GM18511 (cell line): Measurements from ENCODE around the gene LCORL.
"Not testable (repeated sequence)": the region's sequence is repeated elsewhere in the genome, so short reads cannot be mapped to it uniquely, and the experiment has no call there.

ENCODE experiments used
- ATAC-seq: cut with Tn5 transposase; IDR thresholded peaks from one replicate; pipeline ENCODE4 v1.9.1; 2021; ENCODE audit warnings: mild to moderate bottlenecking, moderate library complexity; ENCODE audit not compliant: unreplicated experiment

The LCORL gene

DNA sequence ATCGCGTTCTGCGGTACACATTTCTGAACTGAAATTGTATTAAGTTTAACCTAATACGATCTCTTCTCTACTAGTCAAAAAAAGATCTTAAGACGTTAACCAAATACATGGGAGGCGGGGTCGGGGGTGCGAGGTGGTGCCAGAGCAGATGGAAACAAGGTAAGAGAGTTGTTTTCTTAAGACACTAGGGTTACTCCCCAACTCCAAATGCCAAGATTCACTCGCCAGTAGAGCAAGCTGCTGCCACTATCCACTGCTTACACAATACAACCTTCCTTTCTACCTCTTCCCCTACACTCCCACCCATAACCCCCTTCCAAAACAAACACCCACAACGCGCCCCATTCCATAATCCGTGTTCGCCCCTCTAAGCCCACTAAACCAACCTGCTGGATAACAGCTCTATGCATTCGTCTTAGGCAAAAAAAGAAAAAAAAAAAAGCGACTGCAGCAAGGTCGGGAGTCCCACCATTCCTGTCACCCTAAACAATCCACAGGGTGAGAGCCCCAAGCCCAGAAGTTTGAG lies 1.3 kb downstream of the LCORL start:
- ATAC-seq = no peak

DNA sequence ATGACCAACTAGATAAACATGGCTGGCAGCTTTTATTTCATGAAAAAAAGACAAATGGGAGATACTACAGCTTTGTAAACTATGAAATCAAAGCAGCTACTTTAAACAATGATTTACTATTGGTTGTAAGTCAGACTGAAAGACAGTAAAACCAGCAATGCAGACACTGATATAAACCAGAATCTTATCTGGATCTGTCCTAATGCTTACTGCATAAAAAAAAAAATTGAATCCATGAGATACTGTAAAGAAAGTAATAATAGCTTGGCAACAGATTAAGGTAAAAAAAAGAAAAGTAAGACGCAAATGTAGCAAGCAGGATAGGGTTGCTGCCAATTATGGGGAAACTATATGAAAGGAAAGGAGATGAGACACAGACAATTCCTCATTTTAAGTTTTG lies 7.3 kb downstream of the LCORL start:
- ATAC-seq = no peak

DNA sequence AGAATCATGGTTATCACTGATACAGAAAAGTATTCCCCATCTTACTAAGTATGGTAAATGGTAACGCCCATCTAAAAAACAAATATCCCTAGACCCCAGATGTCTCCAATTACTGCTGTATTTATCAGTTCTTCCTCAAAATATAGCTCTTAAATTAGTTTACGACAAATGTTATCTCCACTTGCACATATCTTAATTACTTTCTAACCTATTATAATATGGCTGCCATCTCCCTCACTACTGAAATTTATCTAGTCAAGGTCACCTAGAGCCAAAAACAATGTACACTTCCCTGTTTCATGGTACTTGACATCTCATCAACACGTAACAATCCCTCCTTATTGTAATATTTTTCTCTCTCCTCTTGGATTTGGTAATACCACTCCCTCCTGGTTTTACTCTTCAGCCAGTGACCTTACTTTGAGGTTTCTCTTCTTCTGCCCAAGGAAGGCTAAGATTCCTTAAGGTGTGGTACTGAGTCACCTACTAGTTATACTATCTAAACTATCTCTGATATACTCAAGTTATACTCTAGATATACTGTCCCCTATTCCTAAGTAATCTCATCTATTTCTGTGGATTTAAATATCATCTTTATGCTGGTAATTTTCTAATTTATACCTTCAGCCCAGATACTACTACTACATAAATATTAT lies 8.6 kb downstream of the LCORL start:
- no peak for ATAC-seq

DNA sequence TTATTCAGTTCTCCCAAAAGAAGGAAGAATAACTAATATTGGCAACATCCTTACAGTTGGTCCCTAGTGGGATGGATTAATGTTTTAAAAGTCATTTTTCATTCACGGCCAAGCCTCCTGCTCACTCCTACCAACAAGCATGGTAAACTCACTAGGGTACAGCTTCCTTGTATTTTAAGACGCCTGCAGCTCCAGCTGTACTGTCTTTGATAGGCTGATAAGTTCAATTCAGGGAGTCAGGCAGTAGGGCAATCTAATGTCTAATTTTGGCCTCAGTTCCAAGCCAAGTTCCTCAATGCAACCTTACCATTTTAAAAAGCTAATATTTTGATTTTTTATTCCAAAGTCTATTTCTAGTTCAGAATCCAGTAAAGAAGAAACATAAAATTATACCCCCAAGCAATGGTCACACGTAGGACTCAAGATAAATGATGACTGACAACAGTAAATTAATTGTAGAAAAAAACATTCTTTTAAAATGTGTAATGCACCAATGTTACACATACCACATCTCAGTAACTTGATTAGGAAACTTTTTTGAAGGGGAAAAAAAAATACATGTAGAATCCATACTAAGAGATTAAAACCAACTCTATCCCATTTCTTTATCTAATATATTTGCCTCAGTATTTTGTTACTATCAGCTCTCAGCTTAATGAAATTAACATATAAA lies 9.3 kb downstream of the LCORL start:
- no peak for ATAC-seq

DNA sequence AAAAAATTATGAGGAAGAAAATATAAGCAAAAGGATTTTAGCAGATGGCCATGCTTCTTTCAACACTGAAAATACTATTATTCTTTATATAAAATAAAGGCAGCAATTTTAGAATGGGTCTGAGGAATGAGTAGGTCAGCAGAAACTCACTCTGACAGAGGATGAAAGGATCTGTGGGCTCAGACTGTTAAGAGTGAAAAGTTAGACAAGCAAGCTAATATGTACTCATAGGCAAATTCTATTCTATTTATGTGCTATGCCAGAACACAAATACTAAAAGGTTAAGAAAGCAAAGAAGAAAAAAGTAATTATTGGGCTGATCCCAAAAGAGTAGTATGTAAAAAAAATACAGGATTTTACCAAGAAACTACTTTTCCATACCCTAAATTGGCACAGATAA lies 13.9 kb downstream of the LCORL start:
- no peak for ATAC-seq

DNA sequence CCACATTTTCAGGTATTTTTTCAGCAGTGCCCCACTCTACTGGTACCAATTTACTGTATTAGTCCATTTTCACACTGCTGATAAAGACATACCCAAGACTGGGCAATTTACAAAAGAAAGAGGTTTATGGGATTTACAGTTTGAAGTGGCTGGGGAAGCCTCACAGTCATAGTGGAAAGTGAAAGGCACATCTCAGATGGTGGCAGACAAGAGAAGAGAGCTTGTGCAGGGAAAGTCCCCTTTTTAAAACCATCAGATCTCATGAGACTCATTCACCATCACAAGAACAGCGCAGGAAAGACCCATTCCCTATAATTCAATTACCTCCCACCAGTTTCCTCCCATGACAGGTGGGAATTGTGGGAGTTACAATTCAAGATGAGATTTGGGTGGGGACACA lies 15.1 kb downstream of the LCORL start:
- not testable (repeated sequence) for ATAC-seq

DNA sequence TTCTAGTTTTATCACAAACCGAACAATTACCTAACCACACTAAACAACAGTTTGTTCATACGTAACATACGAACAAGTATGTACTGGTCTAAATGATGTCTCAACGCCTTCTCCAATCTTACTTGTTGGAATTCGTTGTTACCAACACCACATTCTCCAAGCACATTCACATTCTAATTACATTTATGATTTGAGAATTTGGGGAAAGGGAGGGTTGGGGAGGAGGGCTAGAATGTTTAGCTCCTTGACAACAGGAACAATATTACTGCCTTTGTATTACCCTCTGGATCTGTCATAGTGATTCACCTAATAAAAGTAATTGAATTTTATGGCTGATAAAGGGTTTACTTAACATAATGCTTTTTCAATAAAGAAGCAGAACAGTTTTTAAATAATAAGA lies 24.4 kb downstream of the LCORL start:
- ATAC-seq = no peak

DNA sequence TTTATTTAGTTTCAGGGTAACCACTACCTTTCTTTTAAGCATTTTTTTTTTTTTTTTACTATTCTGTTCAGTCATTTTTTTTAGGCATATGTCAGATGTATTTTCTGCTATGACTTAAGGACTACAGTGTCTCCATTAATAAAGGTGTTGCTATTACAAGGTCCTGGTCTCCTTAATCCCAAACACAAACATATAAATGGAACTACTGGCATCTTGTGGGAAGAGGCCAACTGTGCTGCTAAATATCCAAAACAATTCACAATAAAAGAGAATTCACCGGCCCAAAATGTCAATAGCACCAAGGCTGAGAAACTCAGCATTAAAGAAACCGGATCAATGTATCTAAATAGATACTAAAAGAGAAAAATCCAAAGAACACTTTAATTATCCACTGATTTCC lies 26.4 kb downstream of the LCORL start:
- ATAC-seq = no peak

DNA sequence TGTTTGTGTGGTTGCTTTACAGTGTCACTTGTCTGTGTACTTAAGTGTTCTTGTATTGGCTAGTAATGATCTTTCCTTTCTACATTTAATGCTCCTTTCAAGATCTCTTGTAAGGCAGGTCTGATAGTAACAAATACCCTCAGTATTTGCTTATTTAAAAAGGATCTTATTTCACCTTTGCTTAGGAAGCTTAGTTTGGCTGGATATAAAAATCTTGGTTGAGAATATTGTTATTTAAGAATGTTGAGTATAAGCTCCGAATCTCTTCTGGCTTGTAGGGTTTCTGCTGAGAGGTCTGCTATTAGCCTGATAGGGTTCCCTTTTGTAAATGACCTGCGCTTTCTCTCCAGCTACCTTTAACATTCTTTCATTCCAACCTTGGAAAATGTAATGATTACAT lies 35.7 kb downstream of the LCORL start:
- no peak for ATAC-seq

DNA sequence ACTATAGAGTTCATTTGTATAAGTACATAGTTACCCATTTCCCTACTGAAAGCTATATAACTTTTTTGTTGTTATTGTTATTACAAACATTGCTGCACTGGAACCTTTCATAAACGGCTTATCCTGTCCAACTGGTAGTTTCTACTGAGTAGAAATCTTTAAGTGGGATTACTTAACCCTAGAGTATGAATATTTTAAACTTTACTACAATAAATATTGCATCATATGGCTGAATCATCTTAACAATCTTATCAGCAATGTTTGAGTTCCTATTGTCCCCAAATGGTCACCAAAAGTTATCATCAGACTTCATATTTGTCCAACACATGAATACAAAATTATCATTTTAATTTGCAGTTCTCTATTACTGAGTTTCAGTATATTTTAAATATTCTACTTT lies 40.5 kb downstream of the LCORL start:
- ATAC-seq = no peak

DNA sequence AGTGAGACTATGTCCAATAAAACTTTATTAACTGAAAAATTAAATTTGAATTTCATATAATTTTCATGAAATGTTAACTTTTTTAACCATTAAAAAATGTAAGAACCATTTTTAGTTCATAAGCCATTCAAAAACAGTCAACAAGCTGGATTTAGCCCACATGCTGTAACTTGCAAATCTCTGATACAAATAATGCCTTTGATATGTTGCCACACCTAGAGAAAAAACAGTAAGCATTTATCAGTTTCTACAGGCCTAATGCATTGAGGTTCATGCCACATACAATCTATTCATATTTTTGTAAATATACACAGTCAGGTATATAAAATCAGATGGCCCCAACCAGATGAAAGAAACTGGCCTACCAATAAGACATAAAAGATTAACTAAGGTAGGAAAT lies 52.8 kb downstream of the LCORL start:
- no peak for ATAC-seq

DNA sequence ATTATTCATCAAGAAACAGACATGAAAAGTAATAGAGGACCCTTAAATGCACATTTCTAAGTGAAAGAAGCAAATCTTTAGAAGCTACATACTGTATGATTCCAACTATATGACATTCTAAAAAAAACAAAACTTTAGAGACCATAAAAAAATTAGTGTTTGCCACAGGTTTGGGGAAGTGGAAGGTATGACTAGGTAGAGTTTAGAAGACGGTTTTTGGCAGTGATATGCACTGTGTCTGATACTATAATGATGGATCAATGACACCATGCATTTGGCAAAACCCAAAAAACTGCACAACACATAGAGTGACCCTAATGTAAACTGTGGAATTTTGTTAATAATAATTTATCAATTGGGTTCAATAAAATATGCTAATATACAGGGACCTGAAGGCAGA lies 54.5 kb downstream of the LCORL start:
- no peak for ATAC-seq

DNA sequence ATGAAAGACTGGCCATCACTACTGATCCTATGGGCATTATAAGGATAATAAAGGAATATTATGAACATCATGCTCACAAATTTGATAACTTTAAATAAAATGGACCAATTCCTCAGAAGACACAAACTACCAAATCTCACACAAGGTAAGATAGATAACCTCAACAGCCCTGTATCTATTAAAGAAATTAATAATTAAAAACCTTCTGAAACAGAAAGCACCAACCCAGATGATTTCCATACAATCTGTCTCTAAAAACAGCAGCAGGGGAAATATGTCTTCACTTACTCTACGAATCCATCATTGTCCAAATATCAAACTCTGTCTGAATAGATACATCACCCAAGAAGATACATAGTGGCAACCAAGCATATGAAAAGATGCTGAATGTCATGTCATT lies 55.2 kb downstream of the LCORL start:
- no peak for ATAC-seq

DNA sequence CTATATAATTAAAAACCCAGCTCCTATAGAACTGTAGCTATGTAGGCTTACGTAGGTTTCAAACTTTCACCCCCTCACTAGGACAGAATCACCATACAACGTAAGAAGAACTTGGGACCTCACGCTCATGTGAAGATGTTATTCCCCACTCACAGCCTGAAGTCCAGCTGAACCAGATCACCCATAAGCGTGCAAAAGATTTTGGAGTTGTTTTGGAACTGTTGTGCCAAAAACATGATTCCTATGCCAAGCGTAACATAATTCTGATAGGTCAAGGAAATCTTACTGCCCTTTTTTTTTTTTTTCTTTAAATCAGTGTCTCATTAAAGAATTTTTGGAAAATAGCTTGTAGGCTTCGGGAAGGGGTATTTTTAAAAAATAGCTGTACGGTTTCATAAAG lies 57.0 kb downstream of the LCORL start:
- ATAC-seq = no peak

DNA sequence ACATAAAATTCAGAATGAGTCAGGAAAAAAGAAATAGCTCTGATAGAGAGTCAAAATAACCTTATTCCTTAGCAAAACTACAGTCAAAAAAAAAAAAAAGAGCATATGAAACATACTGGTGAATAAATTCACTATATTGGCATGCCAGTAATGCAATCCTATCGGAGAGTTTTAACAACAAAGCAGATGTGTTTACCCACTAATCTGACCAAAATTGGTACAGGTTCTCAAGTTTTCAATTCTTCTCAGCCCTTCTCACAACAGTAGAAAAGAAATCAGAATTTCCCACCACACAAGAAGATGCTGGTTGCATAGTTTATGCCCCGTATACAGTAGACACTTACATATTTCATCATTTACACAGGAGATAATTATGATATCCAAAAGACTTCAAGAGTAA lies 59.4 kb downstream of the LCORL start:
- ATAC-seq = no peak

DNA sequence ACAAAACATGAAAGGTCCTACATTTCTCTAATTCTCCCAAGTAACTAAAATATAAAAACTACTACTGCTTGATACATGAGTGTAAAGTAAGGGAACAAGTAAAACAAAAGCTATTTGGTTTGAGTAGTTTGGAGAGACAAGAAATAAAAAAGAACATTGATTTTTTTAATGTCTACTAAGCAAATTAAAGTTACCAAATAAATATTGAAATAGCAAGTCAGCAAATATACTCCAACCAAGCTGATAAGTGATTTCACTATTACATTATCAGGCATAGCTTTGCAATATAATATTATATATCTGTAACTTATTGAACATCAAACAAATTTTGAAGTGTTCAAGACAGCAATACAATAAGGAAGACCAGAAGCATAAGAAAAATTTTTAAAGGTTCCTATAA lies 60.3 kb downstream of the LCORL start:
- no peak for ATAC-seq

DNA sequence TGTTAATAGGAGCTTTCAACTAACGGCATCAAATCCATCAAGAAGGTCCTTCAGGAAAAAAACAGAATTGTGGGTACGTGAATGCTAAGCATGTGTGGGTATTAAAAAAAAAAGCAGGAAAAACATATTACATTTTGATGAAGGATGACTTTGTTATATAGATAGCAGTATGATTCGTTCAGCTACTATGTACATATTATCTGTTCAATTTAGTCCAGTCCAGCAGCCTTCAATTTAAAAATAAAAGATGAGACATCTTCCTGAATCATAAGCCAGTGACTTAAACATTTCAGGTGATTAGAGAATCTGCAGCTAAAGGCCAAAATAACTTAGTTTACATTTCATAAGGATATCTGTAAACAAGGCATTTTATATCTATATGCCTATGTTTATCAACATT lies 63.4 kb downstream of the LCORL start:
- ATAC-seq = no peak

DNA sequence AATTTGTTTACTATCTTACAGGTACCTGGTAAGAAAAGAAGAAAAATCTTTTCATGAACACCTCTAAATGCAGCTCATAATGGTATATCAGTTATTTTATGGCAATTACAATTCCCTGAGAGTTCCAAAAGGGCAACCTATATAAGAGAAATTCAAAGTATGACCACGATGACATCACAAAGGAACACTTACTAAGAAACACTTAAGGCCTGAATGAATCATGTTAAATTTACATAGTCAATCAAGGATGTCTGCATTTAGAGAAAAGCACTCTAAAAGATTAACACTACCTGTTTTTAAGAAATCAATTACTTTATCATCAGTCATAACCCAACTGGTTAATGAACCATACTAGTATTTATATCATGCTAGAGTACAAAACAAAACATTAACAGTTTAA lies 63.9 kb downstream of the LCORL start:
- ATAC-seq = no peak

DNA sequence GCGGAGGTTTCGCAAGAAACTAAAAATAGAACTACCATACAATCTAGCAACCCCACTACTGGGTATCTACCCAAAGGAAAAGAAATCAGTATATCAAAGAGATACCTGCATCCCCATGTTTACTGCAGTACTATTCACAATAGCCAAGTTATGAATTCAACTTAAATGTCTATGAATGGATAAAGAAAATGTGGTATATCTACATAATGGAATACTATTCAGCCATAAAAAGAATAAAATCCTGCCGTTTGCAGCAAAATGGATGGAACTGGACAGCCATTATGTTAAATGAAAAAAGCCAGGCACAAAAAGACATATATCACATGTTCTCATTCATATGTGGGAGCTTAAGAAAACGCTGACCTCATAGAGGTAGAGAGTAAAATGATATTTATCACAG lies 65.3 kb downstream of the LCORL start:
- ATAC-seq = no peak

DNA sequence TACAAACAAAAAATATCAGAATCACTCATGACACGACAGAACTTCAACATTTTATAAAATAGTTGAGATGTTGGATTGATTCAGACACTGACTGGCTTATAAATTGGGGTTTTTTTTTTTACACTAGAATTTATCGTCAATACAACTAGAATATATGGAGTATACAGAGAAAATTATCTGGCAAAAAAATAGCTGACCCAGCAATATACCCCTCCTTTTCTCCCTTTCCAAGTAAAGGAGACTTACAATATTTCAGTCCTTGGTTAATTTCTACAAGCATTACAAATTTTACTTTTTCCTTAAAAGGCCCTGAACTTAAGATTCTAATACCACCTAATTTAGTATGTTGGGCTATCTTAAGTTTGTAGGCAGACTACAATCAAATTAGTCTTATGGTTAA lies 76.3 kb downstream of the LCORL start:
- no peak for ATAC-seq

DNA sequence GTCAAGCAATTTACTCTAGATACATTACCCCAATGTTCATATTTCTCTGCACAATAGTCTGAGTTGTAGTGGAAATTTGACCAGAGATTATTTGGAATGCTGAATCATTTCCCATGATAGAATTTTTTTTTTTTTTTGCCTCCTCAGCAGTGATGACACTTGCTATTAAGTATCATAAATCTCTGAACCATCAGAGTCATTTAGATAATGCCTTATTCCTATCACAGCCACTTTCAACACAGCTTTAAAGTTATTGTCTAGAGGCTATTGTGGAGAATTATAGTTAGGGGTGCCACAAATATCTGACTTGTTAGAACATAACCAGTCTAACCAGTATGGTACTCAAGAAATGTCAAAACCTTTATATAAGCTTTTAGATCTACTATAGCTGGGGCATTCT lies 79.8 kb downstream of the LCORL start:
- no peak for ATAC-seq

DNA sequence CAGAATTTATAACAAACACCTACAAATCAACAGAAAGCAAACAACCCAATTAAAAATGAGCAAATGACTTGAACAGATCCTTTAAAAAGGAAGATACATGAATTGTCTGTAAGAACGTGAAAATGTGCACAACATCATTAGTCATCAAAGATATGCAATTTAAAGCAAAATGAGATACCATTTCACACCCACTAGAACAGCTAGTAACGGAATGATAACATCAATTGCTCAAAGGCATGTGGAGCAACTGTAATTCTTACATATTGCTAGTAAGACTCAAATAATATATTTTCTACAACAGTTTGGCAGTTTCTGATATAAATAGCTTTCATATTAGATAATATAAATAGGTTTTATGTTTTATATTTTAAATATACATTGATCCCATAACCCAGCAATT lies 82.5 kb downstream of the LCORL start:
- no peak for ATAC-seq

DNA sequence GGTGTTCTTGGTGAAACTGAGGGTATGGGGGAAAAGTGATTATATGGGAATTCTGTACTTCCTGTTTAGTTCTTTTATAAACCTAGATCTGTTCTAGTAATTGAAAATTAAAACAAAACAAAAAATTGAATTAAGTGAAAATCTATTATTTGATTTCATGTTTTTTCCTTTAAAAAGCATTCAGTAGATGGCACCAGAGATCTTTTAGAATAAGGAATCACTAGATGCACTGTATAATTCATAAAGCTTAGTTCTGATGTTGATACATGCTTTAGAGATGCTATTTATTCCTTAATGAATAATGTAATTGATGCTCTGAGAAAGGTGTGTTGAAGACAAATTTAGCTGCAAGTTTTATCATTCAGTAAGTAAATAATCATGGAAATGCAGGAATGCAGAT lies 87.3 kb downstream of the LCORL start:
- ATAC-seq = no peak
